Loucy (cell line): ENCODE measurements around the gene SAMD8.
"Not testable (repeated sequence)": the region's sequence is repeated elsewhere in the genome, so short reads cannot be mapped to it uniquely, and the experiment has no call there.

Experiments used
- EZH2phosphoT487 ChIP-seq: fragments of 200-600 bp; IDR thresholded peaks from 2 replicates; pipeline ENCODE4 v1.6.1; 2018; ENCODE audit warnings: antibody characterized with exemption, mild to moderate bottlenecking, moderate library complexity, borderline replicate concordance
- TF ChIP-seq, protein P1 (sequence below): fragments of 200-600 bp; sonication (generic); conservative IDR thresholded peaks from 2 replicates; pipeline ENCODE4 v1.5.1; 2014; ENCODE audit warnings: mild to moderate bottlenecking, antibody characterized with exemption, low read length

DNA sequence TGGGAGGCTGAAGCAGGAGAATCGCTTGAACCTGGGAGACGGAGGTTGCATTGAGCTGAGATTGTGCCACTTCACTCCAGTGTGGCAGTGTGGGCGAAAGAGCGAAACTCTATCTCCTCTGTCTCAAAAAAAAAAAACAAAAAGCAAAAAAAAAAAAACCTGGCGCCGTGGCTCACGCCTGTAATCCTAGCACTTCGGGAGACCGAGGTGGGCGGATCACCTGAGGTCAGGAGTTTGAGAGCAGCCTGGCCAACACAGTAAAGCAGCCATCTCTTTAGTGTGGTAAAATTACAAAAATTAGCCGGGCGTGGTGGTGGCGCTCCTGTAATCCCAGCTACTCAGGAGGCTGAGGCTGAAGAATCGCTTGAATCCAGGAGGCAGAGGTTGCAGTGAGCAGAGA, 95.2 kb downstream of the SAMD8 start:
- TF ChIP-seq, protein P1, sequence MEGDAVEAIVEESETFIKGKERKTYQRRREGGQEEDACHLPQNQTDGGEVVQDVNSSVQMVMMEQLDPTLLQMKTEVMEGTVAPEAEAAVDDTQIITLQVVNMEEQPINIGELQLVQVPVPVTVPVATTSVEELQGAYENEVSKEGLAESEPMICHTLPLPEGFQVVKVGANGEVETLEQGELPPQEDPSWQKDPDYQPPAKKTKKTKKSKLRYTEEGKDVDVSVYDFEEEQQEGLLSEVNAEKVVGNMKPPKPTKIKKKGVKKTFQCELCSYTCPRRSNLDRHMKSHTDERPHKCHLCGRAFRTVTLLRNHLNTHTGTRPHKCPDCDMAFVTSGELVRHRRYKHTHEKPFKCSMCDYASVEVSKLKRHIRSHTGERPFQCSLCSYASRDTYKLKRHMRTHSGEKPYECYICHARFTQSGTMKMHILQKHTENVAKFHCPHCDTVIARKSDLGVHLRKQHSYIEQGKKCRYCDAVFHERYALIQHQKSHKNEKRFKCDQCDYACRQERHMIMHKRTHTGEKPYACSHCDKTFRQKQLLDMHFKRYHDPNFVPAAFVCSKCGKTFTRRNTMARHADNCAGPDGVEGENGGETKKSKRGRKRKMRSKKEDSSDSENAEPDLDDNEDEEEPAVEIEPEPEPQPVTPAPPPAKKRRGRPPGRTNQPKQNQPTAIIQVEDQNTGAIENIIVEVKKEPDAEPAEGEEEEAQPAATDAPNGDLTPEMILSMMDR: not testable (repeated sequence)
- not testable (repeated sequence) for TF ChIP-seq EZH2phosphoT487
